AG04450 (cell line): ENCODE measurements around the gene RSAD2. TPM values are rescaled to one million over a fixed set of nuclear protein-coding genes. Genes with fewer than 3 reads are reported as not detected.

Experiments
- CTCF ChIA-PET: fragments of 300-600, 350-600 bp; formaldehyde crosslinking; extraction: SDS; loops from one replicate; lab custom pipeline; 2022; ENCODE audit warnings: antibody characterized with exemption, inconsistent platforms; lab: Charles Lee
- POLR2A ChIA-PET: fragments of 350-600 bp; formaldehyde crosslinking; extraction: SDS; loops from one replicate; lab custom pipeline; 2021; ENCODE audit warnings: antibody characterized with exemption, inconsistent platforms; lab: Yijun Ruan, JAX
- DNase-seq: peaks from one replicate; pipeline ENCODE4 v3.0.0-alpha.2; 2011; ENCODE audit warnings: low read depth, low spot score
- H3K27ac ChIP-seq: one replicate; pipeline ENCODE4 v1.5.1; 2012; ENCODE audit warnings: low read depth, low read length, control low read depth
- H3K27me3 ChIP-seq: one replicate; pipeline ENCODE4 v1.6.0; 2012; ENCODE audit warnings: low read length; ENCODE audit not compliant: control insufficient read depth, insufficient read depth
- H3K4me3 ChIP-seq: 2 replicates; pipeline ENCODE4 v1.5.1; 2011; ENCODE audit warnings: mild to moderate bottlenecking, low read depth, low read length, control low read depth
- H3K9me3 ChIP-seq: 2 replicates; pipeline ENCODE4 v1.5.1; 2012; ENCODE audit warnings: low read length; ENCODE audit not compliant: control insufficient read depth, insufficient read depth
- polyA plus RNA-seq: library from polyadenylated mRNA; depleted of rRNA; stranded (reverse); fragments of >200 nt; gene quantifications from 2 replicates; pipeline ENCODE4 v1.2.3, GENCODE V29; 2011
- TF ChIP-seq, protein P1 (sequence below): IDR thresholded peaks from 2 replicates; pipeline ENCODE4 v1.5.1; 2011; ENCODE audit warnings: low read depth, low read length, control low read depth, inconsistent platforms

RSAD2 gene
- polyA plus RNA-seq, 1 experiment = not detected

DNA sequence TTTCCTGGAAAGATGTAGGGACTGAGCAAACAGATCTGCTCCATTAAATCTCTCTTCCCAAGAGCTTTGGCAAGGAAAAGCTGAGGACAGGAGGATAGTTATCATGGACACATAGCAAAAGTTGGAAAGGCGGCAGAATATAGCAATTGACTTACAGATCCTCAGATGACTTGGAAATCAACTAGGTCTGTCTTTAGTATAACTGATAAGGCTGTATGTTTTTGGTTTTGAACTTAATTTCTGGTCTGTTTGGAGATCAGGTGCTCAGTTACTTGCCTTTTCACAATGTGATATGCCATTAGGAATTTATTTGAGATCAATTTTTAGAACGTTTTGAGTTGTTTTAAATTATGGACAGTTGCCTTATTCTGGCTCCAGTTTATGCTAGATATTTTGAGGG is 8.0 kb downstream of the RSAD2 start:
- CTCF ChIA-PET = no interaction called here
- POLR2A ChIA-PET = no interaction called here

DNA sequence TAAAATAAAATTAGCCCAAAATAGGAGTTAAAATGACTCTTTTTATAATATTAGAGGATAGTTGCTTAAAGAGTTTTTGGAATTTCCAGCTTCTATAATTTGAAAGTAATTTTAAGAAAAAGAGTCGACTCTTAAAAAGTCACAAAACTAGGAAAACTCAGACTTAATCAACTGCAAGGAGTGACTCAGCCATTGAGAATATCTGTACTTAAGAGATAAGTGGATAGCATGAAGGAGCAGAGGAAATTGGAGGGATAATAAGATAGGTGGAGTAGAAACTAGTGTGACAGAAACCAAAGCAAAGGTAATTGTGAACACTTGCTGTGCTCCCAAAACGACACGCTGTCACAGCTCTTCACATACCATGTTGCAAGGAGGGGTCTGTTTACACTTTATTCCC is 8.4 kb downstream of the RSAD2 start:
- H3K9me3 ChIP-seq = no peaks in the 10 kb centered on the region
- ChIA-PET POLR2A (no interaction called here), CTCF (no interaction called here)
- H3K27me3 ChIP-seq = peaks cover 3% of the 10 kb centered on the region
- no peak overlapping the region for H3K4me3 ChIP-seq
- DNase-seq = no peak
- TF ChIP-seq, protein P1, sequence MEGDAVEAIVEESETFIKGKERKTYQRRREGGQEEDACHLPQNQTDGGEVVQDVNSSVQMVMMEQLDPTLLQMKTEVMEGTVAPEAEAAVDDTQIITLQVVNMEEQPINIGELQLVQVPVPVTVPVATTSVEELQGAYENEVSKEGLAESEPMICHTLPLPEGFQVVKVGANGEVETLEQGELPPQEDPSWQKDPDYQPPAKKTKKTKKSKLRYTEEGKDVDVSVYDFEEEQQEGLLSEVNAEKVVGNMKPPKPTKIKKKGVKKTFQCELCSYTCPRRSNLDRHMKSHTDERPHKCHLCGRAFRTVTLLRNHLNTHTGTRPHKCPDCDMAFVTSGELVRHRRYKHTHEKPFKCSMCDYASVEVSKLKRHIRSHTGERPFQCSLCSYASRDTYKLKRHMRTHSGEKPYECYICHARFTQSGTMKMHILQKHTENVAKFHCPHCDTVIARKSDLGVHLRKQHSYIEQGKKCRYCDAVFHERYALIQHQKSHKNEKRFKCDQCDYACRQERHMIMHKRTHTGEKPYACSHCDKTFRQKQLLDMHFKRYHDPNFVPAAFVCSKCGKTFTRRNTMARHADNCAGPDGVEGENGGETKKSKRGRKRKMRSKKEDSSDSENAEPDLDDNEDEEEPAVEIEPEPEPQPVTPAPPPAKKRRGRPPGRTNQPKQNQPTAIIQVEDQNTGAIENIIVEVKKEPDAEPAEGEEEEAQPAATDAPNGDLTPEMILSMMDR = no peak
- H3K27ac ChIP-seq = no peak overlapping the region

More for the DNA sequence above, 8.0 kb downstream of the RSAD2 start:
- Histone ChIP-seq H3K9me3 (no peaks in the 10 kb centered on the region), H3K27me3 (peaks cover 3% of the 10 kb centered on the region), H3K27ac (no peak overlapping the region), H3K4me3 (no peak overlapping the region)
- TF ChIP-seq, protein P1 = no peak
- DNase-seq = no peak

DNA sequence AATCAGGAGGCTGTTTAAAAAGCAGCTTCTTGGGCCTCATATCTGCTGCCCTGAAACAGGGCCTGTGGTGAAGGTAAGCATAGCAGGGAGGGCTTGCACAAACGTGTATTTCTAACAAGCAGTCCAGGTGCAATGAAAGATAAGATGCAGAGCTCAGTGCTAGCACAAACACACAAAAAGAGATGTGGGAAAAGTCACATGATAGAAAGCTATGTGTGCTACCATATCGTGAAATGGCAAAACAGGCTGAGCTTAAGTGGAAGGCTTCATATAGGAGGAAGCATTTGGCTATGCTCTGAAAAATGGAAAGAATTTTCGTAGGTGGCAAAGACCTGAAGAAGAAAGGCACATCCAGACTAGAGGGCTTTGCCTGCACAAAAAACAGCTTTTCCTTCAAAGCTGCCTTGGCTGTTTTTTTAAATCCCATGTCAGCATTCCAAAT is 10.2 kb downstream of the RSAD2 start:
- peaks cover 3% of the 10 kb centered on the region for H3K27me3 ChIP-seq
- TF ChIP-seq, protein P1 = no peak
- H3K4me3 ChIP-seq = no peak overlapping the region
- CTCF ChIA-PET = interaction anchor here (1.0 kb wide), 1 partner anchor 20 kb away, joined by 3 read pairs; no protein-coding TSS in a partner anchor
- POLR2A ChIA-PET = no interaction called here
- H3K27ac ChIP-seq = no peak overlapping the region
- no peak for DNase-seq
- H3K9me3 ChIP-seq = no peaks in the 10 kb centered on the region

DNA sequence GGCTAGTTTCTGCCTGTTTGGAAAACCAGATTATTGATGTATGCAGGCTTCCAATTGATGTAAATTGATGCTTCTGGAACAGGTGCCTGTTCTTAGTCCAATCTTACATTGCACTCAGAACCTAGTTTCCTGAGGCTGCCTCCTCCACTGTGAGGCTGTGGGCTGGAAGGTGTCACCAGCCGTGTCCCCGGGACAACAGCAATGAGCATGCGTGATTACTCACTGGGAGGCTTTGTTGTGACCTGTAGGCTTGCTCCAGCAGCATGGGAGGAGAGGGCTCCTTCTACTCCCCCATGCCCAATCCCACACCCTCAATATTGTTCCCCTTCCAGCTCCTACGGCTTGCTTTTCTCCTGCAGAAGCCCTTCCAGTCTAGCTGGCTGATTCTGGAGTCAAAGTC is 11.1 kb downstream of the RSAD2 start:
- Histone ChIP-seq H3K4me3 (no peak overlapping the region), H3K9me3 (no peaks in the 10 kb centered on the region), H3K27ac (no peak overlapping the region), H3K27me3 (no peaks in the 10 kb centered on the region)
- DNase-seq = no peak
- TF ChIP-seq, protein P1 = no peak
- POLR2A ChIA-PET = no interaction called here
- CTCF ChIA-PET = no interaction called here

DNA sequence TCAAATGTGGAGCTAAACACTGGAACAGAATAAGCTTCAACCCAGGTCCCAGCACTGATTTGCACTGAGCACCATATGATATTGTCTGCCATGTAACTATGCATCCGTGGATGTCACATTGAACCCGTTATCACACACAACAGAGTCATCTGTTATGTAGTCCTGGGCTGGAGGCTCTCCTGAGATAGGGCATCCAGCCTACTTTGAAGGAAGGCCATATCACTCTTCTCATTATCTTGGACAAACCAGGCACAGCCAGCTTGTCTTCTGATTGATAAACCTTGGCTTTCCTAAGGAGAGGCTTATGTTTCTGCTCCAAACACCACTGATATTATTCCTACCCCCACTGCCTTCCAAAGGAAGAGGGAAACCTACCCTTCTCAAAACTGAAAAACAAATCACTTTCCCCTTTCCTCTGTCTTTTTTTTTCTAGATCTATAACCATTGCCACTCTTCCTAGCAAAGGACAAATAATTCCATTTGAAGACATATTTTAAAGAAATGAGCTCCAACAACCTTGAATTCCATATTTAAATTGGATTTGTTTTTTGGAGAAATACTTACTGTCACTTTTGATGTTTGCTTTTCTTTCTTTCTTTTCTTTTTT is 16.4 kb downstream of the RSAD2 start:
- Histone ChIP-seq H3K27me3 (no peaks in the 10 kb centered on the region), H3K9me3 (no peaks in the 10 kb centered on the region), H3K4me3 (no peak overlapping the region), H3K27ac (no peak overlapping the region)
- no peak for DNase-seq
- TF ChIP-seq, protein P1 = no peak
- CTCF ChIA-PET = no interaction called here
- POLR2A ChIA-PET = no interaction called here
